GM23338 (cell line): Measurements from ENCODE around the gene DCST1. TPM values are rescaled to one million over a fixed set of nuclear protein-coding genes. Genes with fewer than 3 reads are reported as not detected.
A peak's percentile ranks its signal among the peaks of the same experiment; 100 is the strongest.

Source experiments
- ATAC-seq: fragments of 200-7000 bp; cut with Tn5 transposase; 3 replicates; pipeline ENCODE4 v1.9.1; 2020
- DNase-seq: peaks from one replicate; pipeline ENCODE4 v3.0.0-alpha.2; 2015; ENCODE audit warnings: low spot score
- H2AFZ ChIP-seq: fragments of 200-600 bp; sonication (generic); 2 replicates; pipeline ENCODE4 v1.8.0; 2016; ENCODE audit warnings: antibody characterized with exemption, mild to moderate bottlenecking, moderate library complexity
- H3F3A ChIP-seq: fragments of 200-600 bp; sonication (generic); replicated peaks from 2 replicates; pipeline ENCODE4 v1.8.0; 2017; ENCODE audit warnings: antibody characterized with exemption, mixed run types, low read depth
- H3K27ac ChIP-seq: fragments of 200-600 bp; sonication (generic); 2 replicates; pipeline ENCODE4 v1.6.1; 2016; ENCODE audit warnings: low read depth
- H3K27me3 ChIP-seq: fragments of 200-600 bp; sonication (generic); 2 replicates; pipeline ENCODE4 v1.8.0; 2016; ENCODE audit warnings: mild to moderate bottlenecking, mixed run types, moderate library complexity; ENCODE audit not compliant: insufficient read depth
- H3K36me3 ChIP-seq: fragments of 200-600 bp; sonication (generic); 2 replicates; pipeline ENCODE4 v1.8.0; 2016; ENCODE audit warnings: mild to moderate bottlenecking; ENCODE audit not compliant: insufficient read depth
- H3K4me1 ChIP-seq: fragments of 200-600 bp; sonication (generic); 2 replicates; pipeline ENCODE4 v1.8.0; 2016; ENCODE audit warnings: mild to moderate bottlenecking, moderate library complexity; ENCODE audit not compliant: insufficient read depth
- H3K4me2 ChIP-seq: fragments of 200-600 bp; sonication (generic); 2 replicates; pipeline ENCODE4 v1.7.1; 2017; ENCODE audit warnings: mixed run types
- H3K4me3 ChIP-seq: fragments of 200-600 bp; sonication (generic); 2 replicates; pipeline ENCODE4 v1.6.1; 2016; ENCODE audit warnings: mixed run types
- H3K79me2 ChIP-seq: fragments of 200-600 bp; sonication (generic); replicated peaks from 2 replicates; pipeline ENCODE4 v1.8.0; 2017; ENCODE audit warnings: mild to moderate bottlenecking; ENCODE audit not compliant: insufficient read depth
- H3K9me2 ChIP-seq: fragments of 200-600 bp; sonication (generic); 2 replicates; pipeline ENCODE4 v1.8.0; 2017; ENCODE audit not compliant: insufficient read depth
- H4K20me1 ChIP-seq: fragments of 200-600 bp; sonication (generic); replicated peaks from 2 replicates; pipeline ENCODE4 v1.8.0; 2017; ENCODE audit warnings: mild to moderate bottlenecking; ENCODE audit not compliant: insufficient read depth
- H3K27ac Mint-ChIP-seq: 2 replicates; pipeline ENCODE4 v1.8.0; 2020; ENCODE audit warnings: inconsistent platforms, mild to moderate bottlenecking, moderate library complexity, mixed read lengths
- H3K27me3 Mint-ChIP-seq: 3 replicates; pipeline ENCODE4 v1.8.0; 2022; ENCODE audit warnings: low read depth, mild to moderate bottlenecking, moderate library complexity, mixed read lengths, inconsistent platforms; ENCODE audit not compliant: insufficient read depth, poor library complexity
- H3K36me3 Mint-ChIP-seq: 3 replicates; pipeline ENCODE4 v1.8.0; 2021; ENCODE audit warnings: low read depth, mild to moderate bottlenecking, inconsistent platforms, moderate library complexity, mixed read lengths
- H3K4me1 Mint-ChIP-seq: 3 replicates; pipeline ENCODE4 v1.8.0; 2020; ENCODE audit warnings: mild to moderate bottlenecking, inconsistent platforms, mixed read lengths
- H3K4me3 Mint-ChIP-seq: 3 replicates; pipeline ENCODE4 v1.8.0; 2021; ENCODE audit warnings: moderate library complexity, mild to moderate bottlenecking, inconsistent platforms, mixed read lengths
- H3K9me3 Mint-ChIP-seq: 3 replicates; pipeline ENCODE4 v1.8.0; 2020; ENCODE audit warnings: moderate library complexity, mild to moderate bottlenecking, inconsistent platforms, mixed read lengths
- CREB1 ChIP-seq: fragments of 250-450 bp; sonication (Bioruptor Pico); IDR thresholded peaks from 2 replicates; pipeline ENCODE4 v1.5.0; 2020; ENCODE audit warnings: low read depth, mild to moderate bottlenecking, moderate library complexity
- EZH2phosphoT487 ChIP-seq: fragments of 200-600 bp; sonication (generic); IDR thresholded peaks from one replicate; pipeline ENCODE4 v1.8.1; 2018; ENCODE audit warnings: antibody characterized with exemption; ENCODE audit not compliant: unreplicated experiment
- NANOG ChIP-seq: IDR thresholded peaks from 2 replicates; pipeline ENCODE4 v1.6.1; 2016; ENCODE audit warnings: antibody characterized with exemption, borderline replicate concordance
- POLR2AphosphoS5 ChIP-seq: IDR thresholded peaks from 2 replicates; pipeline ENCODE4 v1.6.1; 2016; ENCODE audit warnings: antibody characterized with exemption, low read depth
- STAT1 ChIP-seq: IDR thresholded peaks from one replicate; pipeline ENCODE4 v1.6.1; 2016; ENCODE audit warnings: antibody characterized with exemption; ENCODE audit not compliant: unreplicated experiment
- ZNF114 ChIP-seq: fragments of 250-450 bp; sonication (Bioruptor Pico); IDR thresholded peaks from 2 replicates; pipeline ENCODE4 v1.5.0; 2020; ENCODE audit warnings: mild to moderate bottlenecking, moderate library complexity
- ZNF331 ChIP-seq: fragments of 250-450 bp; sonication (Bioruptor Pico); IDR thresholded peaks from 2 replicates; pipeline ENCODE4 v1.5.0; 2020; ENCODE audit warnings: low read depth, mild to moderate bottlenecking, moderate library complexity
- polyA plus RNA-seq: library from polyadenylated mRNA; unstranded; fragments of >200 nt; fragmentation: Nextera tagmentation; extraction: Ambion mirVana; gene quantifications from 2 replicates; pipeline ENCODE4 v1.2.1, GENCODE V29; 2016
- total RNA-seq: library from RNA; depleted of rRNA; stranded (reverse); fragments of >200 nt; shearing (Covaris generic); gene quantifications from 2 replicates; pipeline ENCODE4 v1.2.3, GENCODE V29; 2014
- TF ChIP-seq, protein P1 (sequence below), 2 experiments: fragments of 200-600 bp in 1 of 2; sonication (generic) in 1 of 2; conservative IDR thresholded peaks; 2 replicates each; pipeline versions ENCODE4 v1.5.1 to v1.6.1; 2016 to 2017; ENCODE audit warnings: antibody characterized with exemption in 2 of 2, low read depth in 2 of 2, mild to moderate bottlenecking in 2 of 2, moderate library complexity in 1 of 2
- TF ChIP-seq, protein P2 (sequence below): fragments of 250-450 bp; sonication (Bioruptor Pico); IDR thresholded peaks from 2 replicates; pipeline ENCODE4 v1.5.0; 2020; ENCODE audit warnings: mild to moderate bottlenecking, moderate library complexity

The DCST1 gene
- total and polyA plus RNA-seq, 2 experiments from 2014 or later: not detected

DNA sequence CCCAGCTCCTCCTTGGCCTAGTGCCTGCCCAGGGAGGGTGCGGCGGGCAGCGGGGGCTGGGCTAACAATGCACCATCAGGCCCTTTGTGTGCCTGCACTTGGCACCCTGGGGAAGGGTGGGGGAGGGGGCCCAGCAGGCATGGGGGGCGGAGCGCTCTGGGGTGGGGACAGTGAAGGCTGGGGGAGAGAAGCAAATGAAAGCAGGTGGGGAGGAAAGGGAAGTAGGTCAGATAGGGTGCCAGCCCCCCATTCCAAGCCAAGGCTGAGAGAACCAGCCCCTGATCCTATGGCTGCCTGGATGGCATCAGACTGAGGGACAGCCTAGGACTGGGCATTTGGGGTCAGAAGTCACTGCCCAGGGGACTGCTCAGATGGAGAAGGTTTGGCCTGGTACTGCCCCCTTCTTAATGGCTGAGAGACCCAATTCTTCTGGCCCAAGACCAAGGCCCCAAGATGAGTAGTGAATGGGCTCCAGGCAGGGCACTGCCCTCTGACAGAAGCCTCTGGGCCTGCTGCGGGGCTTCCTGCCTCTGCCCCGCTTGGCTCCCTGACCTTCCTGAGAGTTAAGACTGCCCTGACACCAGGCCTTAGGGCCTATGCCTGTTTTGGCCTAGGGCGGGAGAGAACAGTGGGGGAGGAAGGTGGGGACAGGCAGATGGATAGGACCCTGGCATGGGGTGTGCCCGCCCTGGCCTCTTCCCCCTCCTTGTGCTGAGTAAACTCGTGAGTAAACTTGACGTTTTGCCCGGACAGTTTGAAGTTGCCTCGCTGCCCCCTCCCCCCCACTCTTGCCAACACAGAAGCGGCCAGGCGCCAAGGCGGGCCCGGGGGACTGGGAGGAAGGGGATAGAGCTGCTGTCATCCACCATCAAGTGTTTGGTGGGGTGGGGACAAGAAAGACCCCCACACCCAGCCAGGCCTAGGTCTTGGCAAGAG lies 28.3 kb upstream of the DCST1 start:
- Histone ChIP-seq H3K27me3 (no peaks in the 10 kb centered on the region), H3K79me2 (peaks cover 42% of the 10 kb centered on the region), H3F3A (peaks cover 8% of the 10 kb centered on the region; the same call in 1 of the 2 replicates), H3K4me1 (peaks cover 35% of the 10 kb centered on the region), H4K20me1 (peaks cover 4% of the 10 kb centered on the region; the same call in 1 of the 2 replicates), H3K27ac (no peak overlapping the region), H2AFZ (no peak overlapping the region), H3K4me2 (peak overlapping the region; percentile 96), H3K36me3 (no peaks in the 10 kb centered on the region), H3K4me3 (peak overlapping the region; percentile 96), H3K9me2 (no peaks in the 10 kb centered on the region)
- no peak for TF ChIP-seq STAT1
- no peak for TF ChIP-seq ZNF114 (CRISPR knock-in tag)
- TF ChIP-seq EZH2phosphoT487: no peak
- no peak for TF ChIP-seq CREB1
- TF ChIP-seq, protein P1, sequence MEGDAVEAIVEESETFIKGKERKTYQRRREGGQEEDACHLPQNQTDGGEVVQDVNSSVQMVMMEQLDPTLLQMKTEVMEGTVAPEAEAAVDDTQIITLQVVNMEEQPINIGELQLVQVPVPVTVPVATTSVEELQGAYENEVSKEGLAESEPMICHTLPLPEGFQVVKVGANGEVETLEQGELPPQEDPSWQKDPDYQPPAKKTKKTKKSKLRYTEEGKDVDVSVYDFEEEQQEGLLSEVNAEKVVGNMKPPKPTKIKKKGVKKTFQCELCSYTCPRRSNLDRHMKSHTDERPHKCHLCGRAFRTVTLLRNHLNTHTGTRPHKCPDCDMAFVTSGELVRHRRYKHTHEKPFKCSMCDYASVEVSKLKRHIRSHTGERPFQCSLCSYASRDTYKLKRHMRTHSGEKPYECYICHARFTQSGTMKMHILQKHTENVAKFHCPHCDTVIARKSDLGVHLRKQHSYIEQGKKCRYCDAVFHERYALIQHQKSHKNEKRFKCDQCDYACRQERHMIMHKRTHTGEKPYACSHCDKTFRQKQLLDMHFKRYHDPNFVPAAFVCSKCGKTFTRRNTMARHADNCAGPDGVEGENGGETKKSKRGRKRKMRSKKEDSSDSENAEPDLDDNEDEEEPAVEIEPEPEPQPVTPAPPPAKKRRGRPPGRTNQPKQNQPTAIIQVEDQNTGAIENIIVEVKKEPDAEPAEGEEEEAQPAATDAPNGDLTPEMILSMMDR (conservative IDR thresholded peaks at IDR 0.05; ENCODE audit: low read depth in 2 of 2): no peak
- no peak for TF ChIP-seq NANOG
- no peak for TF ChIP-seq ZNF331 (CRISPR knock-in tag)
- no peak for TF ChIP-seq POLR2AphosphoS5
- TF ChIP-seq, protein P2, sequence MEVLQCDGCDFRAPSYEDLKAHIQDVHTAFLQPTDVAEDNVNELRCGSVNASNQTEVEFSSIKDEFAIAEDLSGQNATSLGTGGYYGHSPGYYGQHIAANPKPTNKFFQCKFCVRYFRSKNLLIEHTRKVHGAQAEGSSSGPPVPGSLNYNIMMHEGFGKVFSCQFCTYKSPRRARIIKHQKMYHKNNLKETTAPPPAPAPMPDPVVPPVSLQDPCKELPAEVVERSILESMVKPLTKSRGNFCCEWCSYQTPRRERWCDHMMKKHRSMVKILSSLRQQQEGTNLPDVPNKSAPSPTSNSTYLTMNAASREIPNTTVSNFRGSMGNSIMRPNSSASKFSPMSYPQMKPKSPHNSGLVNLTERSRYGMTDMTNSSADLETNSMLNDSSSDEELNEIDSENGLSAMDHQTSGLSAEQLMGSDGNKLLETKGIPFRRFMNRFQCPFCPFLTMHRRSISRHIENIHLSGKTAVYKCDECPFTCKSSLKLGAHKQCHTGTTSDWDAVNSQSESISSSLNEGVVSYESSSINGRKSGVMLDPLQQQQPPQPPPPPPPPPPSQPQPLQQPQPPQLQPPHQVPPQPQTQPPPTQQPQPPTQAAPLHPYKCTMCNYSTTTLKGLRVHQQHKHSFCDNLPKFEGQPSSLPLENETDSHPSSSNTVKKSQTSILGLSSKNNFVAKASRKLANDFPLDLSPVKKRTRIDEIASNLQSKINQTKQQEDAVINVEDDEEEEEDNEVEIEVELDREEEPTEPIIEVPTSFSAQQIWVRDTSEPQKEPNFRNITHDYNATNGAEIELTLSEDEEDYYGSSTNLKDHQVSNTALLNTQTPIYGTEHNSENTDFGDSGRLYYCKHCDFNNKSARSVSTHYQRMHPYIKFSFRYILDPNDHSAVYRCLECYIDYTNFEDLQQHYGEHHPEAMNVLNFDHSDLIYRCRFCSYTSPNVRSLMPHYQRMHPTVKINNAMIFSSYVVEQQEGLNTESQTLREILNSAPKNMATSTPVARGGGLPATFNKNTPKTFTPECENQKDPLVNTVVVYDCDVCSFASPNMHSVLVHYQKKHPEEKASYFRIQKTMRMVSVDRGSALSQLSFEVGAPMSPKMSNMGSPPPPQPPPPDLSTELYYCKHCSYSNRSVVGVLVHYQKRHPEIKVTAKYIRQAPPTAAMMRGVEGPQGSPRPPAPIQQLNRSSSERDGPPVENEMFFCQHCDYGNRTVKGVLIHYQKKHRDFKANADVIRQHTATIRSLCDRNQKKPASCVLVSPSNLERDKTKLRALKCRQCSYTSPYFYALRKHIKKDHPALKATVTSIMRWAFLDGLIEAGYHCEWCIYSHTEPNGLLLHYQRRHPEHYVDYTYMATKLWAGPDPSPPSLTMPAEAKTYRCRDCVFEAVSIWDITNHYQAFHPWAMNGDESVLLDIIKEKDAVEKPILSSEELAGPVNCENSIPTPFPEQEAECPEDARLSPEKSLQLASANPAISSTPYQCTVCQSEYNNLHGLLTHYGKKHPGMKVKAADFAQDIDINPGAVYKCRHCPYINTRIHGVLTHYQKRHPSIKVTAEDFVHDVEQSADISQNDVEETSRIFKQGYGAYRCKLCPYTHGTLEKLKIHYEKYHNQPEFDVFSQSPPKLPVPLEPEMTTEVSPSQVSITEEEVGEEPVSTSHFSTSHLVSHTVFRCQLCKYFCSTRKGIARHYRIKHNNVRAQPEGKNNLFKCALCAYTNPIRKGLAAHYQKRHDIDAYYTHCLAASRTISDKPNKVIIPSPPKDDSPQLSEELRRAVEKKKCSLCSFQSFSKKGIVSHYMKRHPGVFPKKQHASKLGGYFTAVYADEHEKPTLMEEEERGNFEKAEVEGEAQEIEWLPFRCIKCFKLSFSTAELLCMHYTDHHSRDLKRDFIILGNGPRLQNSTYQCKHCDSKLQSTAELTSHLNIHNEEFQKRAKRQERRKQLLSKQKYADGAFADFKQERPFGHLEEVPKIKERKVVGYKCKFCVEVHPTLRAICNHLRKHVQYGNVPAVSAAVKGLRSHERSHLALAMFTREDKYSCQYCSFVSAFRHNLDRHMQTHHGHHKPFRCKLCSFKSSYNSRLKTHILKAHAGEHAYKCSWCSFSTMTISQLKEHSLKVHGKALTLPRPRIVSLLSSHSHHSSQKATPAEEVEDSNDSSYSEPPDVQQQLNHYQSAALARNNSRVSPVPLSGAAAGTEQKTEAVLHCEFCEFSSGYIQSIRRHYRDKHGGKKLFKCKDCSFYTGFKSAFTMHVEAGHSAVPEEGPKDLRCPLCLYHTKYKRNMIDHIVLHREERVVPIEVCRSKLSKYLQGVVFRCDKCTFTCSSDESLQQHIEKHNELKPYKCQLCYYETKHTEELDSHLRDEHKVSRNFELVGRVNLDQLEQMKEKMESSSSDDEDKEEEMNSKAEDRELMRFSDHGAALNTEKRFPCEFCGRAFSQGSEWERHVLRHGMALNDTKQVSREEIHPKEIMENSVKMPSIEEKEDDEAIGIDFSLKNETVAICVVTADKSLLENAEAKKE (CRISPR knock-in tag): no peak
- H3K27me3 Mint-ChIP-seq: peaks cover 23% of the 10 kb centered on the region
- peaks cover 4% of the 10 kb centered on the region; the same call in 1 of the 3 replicates for H3K36me3 Mint-ChIP-seq
- ATAC-seq: no peak
- peak overlapping the region; percentile 92 for H3K4me3 Mint-ChIP-seq
- H3K4me1 Mint-ChIP-seq: peaks cover 48% of the 10 kb centered on the region
- H3K9me3 Mint-ChIP-seq: no peaks in the 10 kb centered on the region
- no peak for DNase-seq
- H3K27ac Mint-ChIP-seq: peak overlapping the region; percentile 48; the same call in 1 of the 2 replicates
